PFSK-1 (cell line): Measurements from ENCODE around the gene MMEL1.

Experiments
- POLR2AphosphoS5 ChIP-seq: IDR thresholded peaks from 2 replicates; pipeline ENCODE4 v1.6.1; 2012; ENCODE audit warnings: low read depth, mild to moderate bottlenecking, control low read depth, low read length, moderate library complexity
- TAF1 ChIP-seq: IDR thresholded peaks from 2 replicates; pipeline ENCODE4 v1.6.1; 2012; ENCODE audit warnings: low read length, control low read depth, borderline replicate concordance; ENCODE audit not compliant: insufficient read depth
- TF ChIP-seq, protein P1 (sequence below), 2 experiments: IDR thresholded peaks; 2 replicates each; pipeline versions ENCODE4 v1.6.1 to v1.8.0; 2011 to 2012; ENCODE audit warnings: low read depth in 2 of 2, low read length in 2 of 2, control low read depth in 1 of 2, inconsistent platforms in 1 of 2, mild to moderate bottlenecking in 1 of 2, moderate library complexity in 1 of 2; ENCODE audit not compliant: insufficient read depth in 1 of 2

DNA sequence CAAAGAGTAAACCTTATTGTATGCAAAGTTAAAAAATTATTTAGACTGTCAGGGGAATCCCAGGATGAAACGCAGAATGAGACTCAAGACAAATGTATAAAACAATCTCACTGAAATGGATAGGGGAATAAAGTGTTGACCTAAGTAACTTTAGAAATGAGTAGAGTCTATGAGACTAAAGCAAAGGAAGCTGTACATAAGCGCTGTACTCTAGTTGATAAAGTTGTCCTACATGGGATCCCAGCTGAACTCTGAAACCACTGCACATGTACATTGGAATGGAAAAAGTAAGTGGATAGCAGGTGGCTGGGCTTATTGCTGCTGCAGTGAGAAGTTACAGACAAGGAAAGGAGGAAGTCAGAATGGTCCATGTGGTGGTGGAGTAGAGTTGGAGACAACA, 18.7 kb downstream of the MMEL1 start:
- TF ChIP-seq POLR2AphosphoS5 (no peak), TAF1 (no peak)
- TF ChIP-seq, protein P1, sequence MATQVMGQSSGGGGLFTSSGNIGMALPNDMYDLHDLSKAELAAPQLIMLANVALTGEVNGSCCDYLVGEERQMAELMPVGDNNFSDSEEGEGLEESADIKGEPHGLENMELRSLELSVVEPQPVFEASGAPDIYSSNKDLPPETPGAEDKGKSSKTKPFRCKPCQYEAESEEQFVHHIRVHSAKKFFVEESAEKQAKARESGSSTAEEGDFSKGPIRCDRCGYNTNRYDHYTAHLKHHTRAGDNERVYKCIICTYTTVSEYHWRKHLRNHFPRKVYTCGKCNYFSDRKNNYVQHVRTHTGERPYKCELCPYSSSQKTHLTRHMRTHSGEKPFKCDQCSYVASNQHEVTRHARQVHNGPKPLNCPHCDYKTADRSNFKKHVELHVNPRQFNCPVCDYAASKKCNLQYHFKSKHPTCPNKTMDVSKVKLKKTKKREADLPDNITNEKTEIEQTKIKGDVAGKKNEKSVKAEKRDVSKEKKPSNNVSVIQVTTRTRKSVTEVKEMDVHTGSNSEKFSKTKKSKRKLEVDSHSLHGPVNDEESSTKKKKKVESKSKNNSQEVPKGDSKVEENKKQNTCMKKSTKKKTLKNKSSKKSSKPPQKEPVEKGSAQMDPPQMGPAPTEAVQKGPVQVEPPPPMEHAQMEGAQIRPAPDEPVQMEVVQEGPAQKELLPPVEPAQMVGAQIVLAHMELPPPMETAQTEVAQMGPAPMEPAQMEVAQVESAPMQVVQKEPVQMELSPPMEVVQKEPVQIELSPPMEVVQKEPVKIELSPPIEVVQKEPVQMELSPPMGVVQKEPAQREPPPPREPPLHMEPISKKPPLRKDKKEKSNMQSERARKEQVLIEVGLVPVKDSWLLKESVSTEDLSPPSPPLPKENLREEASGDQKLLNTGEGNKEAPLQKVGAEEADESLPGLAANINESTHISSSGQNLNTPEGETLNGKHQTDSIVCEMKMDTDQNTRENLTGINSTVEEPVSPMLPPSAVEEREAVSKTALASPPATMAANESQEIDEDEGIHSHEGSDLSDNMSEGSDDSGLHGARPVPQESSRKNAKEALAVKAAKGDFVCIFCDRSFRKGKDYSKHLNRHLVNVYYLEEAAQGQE (IDR thresholded peaks at IDR 0.05; ENCODE audit: insufficient read depth in 1 of 2, low read depth in 2 of 2, low read length in 2 of 2) = no peak
